Measurements from ENCODE around the gene ADRA2C.

Gene ADRA2C

GRCh38 chr4:3760346-3760745 is 5.8 kb upstream of the ADRA2C start:
- H3K27me3 ChIP-seq = no peaks in the 10 kb centered on the region
- no peaks in the 10 kb centered on the region for H3K9me3 ChIP-seq
- TF ChIP-seq CTCF (IDR thresholded peaks at IDR 0.05; ENCODE audit: low read depth, low read length) = no peak
- peaks cover 2% of the 10 kb centered on the region for H3K4me1 ChIP-seq
- H3K4me3 ChIP-seq (ENCODE audit: low read depth, low read length) = no peak overlapping the region
- DNase-seq = no peak
- H3K36me3 ChIP-seq = no peaks in the 10 kb centered on the region

GRCh38 chr4:3760841-3761240 is 5.3 kb upstream of the ADRA2C start:
- Histone ChIP-seq H3K36me3 (no peaks in the 10 kb centered on the region), H3K9me3 (no peaks in the 10 kb centered on the region), H3K27me3 (no peaks in the 10 kb centered on the region), H3K4me1 (no peaks in the 10 kb centered on the region; the same call in none of the 2 replicates), H3K4me3 (ENCODE audit: low read depth, low read length) (no peak overlapping the region)
- DNase-seq = no peak
- no peak for TF ChIP-seq CTCF (IDR thresholded peaks at IDR 0.05; ENCODE audit: low read depth, low read length)

GRCh38 chr4:3762264-3762663 is 3.9 kb upstream of the ADRA2C start:
- Histone ChIP-seq H3K27me3 (no peaks in the 10 kb centered on the region), H3K4me1 (no peaks in the 10 kb centered on the region; the same call in none of the 2 replicates), H3K9me3 (no peaks in the 10 kb centered on the region), H3K4me3 (ENCODE audit: low read depth, low read length) (no peak overlapping the region), H3K36me3 (no peaks in the 10 kb centered on the region)
- no peak for TF ChIP-seq CTCF (IDR thresholded peaks at IDR 0.05; ENCODE audit: low read depth, low read length)
- DNase-seq = no peak

GRCh38 chr4:3762753-3763549 is 3.2 kb upstream of the ADRA2C start:
- Histone ChIP-seq H3K4me3 (ENCODE audit: low read depth, low read length) (no peak overlapping the region), H3K9me3 (no peaks in the 10 kb centered on the region), H3K36me3 (no peaks in the 10 kb centered on the region), H3K27me3 (no peaks in the 10 kb centered on the region), H3K4me1 (no peaks in the 10 kb centered on the region; the same call in none of the 2 replicates)
- no peak for TF ChIP-seq CTCF (IDR thresholded peaks at IDR 0.05; ENCODE audit: low read depth, low read length)
- DNase-seq = no peak

- peaks cover 22% of the 10 kb centered on the region for H3K4me1 ChIP-seq
- H3K9me3 ChIP-seq = no peaks in the 10 kb centered on the region
- H3K36me3 ChIP-seq = no peaks in the 10 kb centered on the region
- peak; percentile 81 for DNase-seq
- no peaks in the 10 kb centered on the region for H3K27me3 ChIP-seq
- H3K4me3 ChIP-seq (ENCODE audit: low read depth, low read length) = peak overlapping the region; percentile 48
- peak; percentile 21 for TF ChIP-seq CTCF (IDR thresholded peaks at IDR 0.05; ENCODE audit: low read depth, low read length)
These were observed 732 bp upstream of the ADRA2C start for GRCh38 chr4:3765271-3766035.
